OCI-LY7 (cell line): ENCODE results near the gene EPHB1. TPM values are rescaled to one million over a fixed set of nuclear protein-coding genes. Genes with fewer than 3 reads are reported as not detected.

Experiments used
- BruUV-seq: library from RNA; stranded (reverse); fragments of 400-500 nt; replicated peaks from 2 replicates; lab custom pipeline; 2021; lab: Mats Ljungman, UMichigan
- CTCF ChIA-PET: fragments of 300-600 bp; sonication (Branson Sonifier 250); formaldehyde crosslinking; loops from one replicate; lab custom pipeline; 2022; ENCODE audit warnings: antibody characterized with exemption; ENCODE audit not compliant: unreplicated experiment; lab: Charles Lee
- POLR2A ChIA-PET: fragments of 300-600 bp; sonication (Branson Sonifier 250); formaldehyde crosslinking; loops from one replicate; lab custom pipeline; 2022; ENCODE audit warnings: antibody characterized with exemption; lab: Charles Lee
- DNase-seq: peaks from one replicate; pipeline ENCODE4 v3.0.0-alpha.2; 2015; ENCODE audit warnings: low spot score
- H2AFZ ChIP-seq: fragments of 200-600 bp; sonication (generic), shearing (Covaris generic); 2 replicates; pipeline ENCODE4 v1.6.1; 2014; ENCODE audit warnings: mild to moderate bottlenecking, antibody characterized with exemption, low read length, moderate library complexity
- H3K27ac ChIP-seq: fragments of 200-600 bp; sonication (generic); 2 replicates; pipeline ENCODE4 v1.5.1; 2014; ENCODE audit warnings: mixed run types, low read depth, mild to moderate bottlenecking, moderate library complexity, low read length, inconsistent platforms; ENCODE audit not compliant: poor library complexity, severe bottlenecking
- H3K36me3 ChIP-seq: fragments of 200-600 bp; sonication (generic); 2 replicates; pipeline ENCODE4 v1.6.1; 2014; ENCODE audit warnings: mild to moderate bottlenecking, antibody characterized with exemption, low read length, moderate library complexity, mixed read lengths; ENCODE audit not compliant: insufficient read depth
- H3K4me1 ChIP-seq: fragments of 200-600 bp; sonication (generic); 2 replicates; pipeline ENCODE4 v1.5.1; 2014; ENCODE audit warnings: mild to moderate bottlenecking, low read length; ENCODE audit not compliant: insufficient read depth, poor library complexity, severe bottlenecking
- H3K4me2 ChIP-seq: fragments of 200-600 bp; sonication (generic); 2 replicates; pipeline ENCODE4 v1.6.1; 2014; ENCODE audit warnings: mild to moderate bottlenecking, low read length
- H3K4me3 ChIP-seq: fragments of 200-600 bp; sonication (generic); 2 replicates; pipeline ENCODE4 v1.5.1; 2014; ENCODE audit warnings: mild to moderate bottlenecking, low read depth, low read length; ENCODE audit not compliant: poor library complexity, severe bottlenecking
- H3K79me2 ChIP-seq: fragments of 200-600 bp; sonication (generic); 2 replicates; pipeline ENCODE4 v1.6.1; 2016; ENCODE audit warnings: low read depth, mild to moderate bottlenecking, low read length, moderate library complexity, mixed read lengths; ENCODE audit not compliant: insufficient read depth
- H3K9me2 ChIP-seq: fragments of 200-600 bp; sonication (generic); 2 replicates; pipeline ENCODE4 v1.6.1; 2016; ENCODE audit warnings: mild to moderate bottlenecking, low read length, mixed read lengths; ENCODE audit not compliant: insufficient read depth
- H3K9me3 ChIP-seq: fragments of 200-600 bp; sonication (generic); 2 replicates; pipeline ENCODE4 v1.6.1; 2014; ENCODE audit warnings: mild to moderate bottlenecking, mixed run types, low read length, mixed read lengths
- H4K20me1 ChIP-seq: fragments of 200-600 bp; sonication (generic); 2 replicates; pipeline ENCODE4 v1.6.1; 2014; ENCODE audit warnings: mild to moderate bottlenecking, antibody characterized with exemption, low read length, moderate library complexity, mixed read lengths; ENCODE audit not compliant: insufficient read depth
- EZH2phosphoT487 ChIP-seq: fragments of 200-600 bp; sonication (generic); IDR thresholded peaks from 2 replicates; pipeline ENCODE4 v1.6.1; 2018; ENCODE audit warnings: low read depth, borderline replicate concordance, mild to moderate bottlenecking, mixed run types, antibody characterized with exemption, low read length, moderate library complexity, mixed read lengths
- intact Hi-C: fragments of 100-400 bp; cut with micrococcal nuclease; formaldehyde crosslinking; loops from one replicate; pipeline ENCODE4 v1.10.0; 2022; ENCODE audit not compliant: unreplicated experiment
- total RNA-seq, 2 experiments: library from RNA; depleted of rRNA in 1 of 2; stranded (reverse); fragments of >200 nt in 1 of 2; shearing (Covaris generic) in 1 of 2; gene quantifications; 2 replicates each; pipeline ENCODE4 v1.2.3, GENCODE V29; 2014 to 2022
- TF ChIP-seq, protein P1 (sequence below): fragments of 200-600 bp; sonication (generic); conservative IDR thresholded peaks from 2 replicates; pipeline ENCODE4 v1.5.1; 2014; ENCODE audit warnings: mild to moderate bottlenecking, antibody characterized with exemption, low read length, moderate library complexity, mixed read lengths

The EPHB1 gene
- total RNA-seq, 2 experiments from 2014 or later = 0.54 to 1.3 TPM

DNA sequence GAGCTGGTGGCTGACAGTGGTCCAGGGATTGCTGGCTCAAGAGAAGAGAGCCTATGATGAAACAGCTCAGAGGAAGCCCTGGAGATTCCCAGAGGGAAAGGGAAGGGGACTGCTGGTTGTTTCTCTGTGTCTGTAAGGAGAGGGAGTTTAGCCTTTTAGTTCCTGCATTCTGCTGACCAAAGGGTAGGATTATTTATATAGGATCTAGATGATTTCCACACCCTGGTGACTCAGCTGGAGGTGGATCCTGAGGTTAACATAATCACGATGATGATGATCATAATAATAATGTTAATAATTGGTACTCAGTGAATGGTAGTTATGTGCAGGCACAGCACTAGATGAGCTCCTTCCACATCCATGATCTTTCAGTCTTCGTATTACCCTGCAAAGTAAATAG is 144.9 kb downstream of the EPHB1 start:
- Histone ChIP-seq H3K79me2 (no peaks in the 10 kb centered on the region), H3K36me3 (no peaks in the 10 kb centered on the region), H2AFZ (no peak overlapping the region), H3K4me2 (no peak overlapping the region), H3K4me3 (no peak overlapping the region), H3K4me1 (no peaks in the 10 kb centered on the region), H4K20me1 (no peaks in the 10 kb centered on the region), H3K9me3 (no peaks in the 10 kb centered on the region), H3K9me2 (no peaks in the 10 kb centered on the region), H3K27ac (no peak overlapping the region)
- CTCF ChIA-PET = interaction anchor here (0.7 kb wide), 1 partner anchor 11 kb away, joined by 4 read pairs; no protein-coding TSS in a partner anchor
- BruUV-seq = no TSS peak
- intact Hi-C loops = no loop called here
- DNase-seq = no peak
- TF ChIP-seq, protein P1, sequence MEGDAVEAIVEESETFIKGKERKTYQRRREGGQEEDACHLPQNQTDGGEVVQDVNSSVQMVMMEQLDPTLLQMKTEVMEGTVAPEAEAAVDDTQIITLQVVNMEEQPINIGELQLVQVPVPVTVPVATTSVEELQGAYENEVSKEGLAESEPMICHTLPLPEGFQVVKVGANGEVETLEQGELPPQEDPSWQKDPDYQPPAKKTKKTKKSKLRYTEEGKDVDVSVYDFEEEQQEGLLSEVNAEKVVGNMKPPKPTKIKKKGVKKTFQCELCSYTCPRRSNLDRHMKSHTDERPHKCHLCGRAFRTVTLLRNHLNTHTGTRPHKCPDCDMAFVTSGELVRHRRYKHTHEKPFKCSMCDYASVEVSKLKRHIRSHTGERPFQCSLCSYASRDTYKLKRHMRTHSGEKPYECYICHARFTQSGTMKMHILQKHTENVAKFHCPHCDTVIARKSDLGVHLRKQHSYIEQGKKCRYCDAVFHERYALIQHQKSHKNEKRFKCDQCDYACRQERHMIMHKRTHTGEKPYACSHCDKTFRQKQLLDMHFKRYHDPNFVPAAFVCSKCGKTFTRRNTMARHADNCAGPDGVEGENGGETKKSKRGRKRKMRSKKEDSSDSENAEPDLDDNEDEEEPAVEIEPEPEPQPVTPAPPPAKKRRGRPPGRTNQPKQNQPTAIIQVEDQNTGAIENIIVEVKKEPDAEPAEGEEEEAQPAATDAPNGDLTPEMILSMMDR = no peak
- TF ChIP-seq EZH2phosphoT487 = no peak
- POLR2A ChIA-PET = interaction anchor here (0.5 to 0.7 kb wide), 2 partner anchors 15 to 43 kb away, joined by 3 read pairs; no protein-coding TSS in a partner anchor

- no peaks in the 10 kb centered on the region for H3K9me3 ChIP-seq
- intact Hi-C loops = no loop called here
- H3K36me3 ChIP-seq = no peaks in the 10 kb centered on the region
- H3K27ac ChIP-seq = no peak overlapping the region
- TF ChIP-seq, protein P1 = no peak
- TF ChIP-seq EZH2phosphoT487 = no peak
- H2AFZ ChIP-seq = no peak overlapping the region
- H3K4me2 ChIP-seq = no peak overlapping the region
- no TSS peak for BruUV-seq
- CTCF ChIA-PET = no interaction called here
- no peaks in the 10 kb centered on the region for H3K9me2 ChIP-seq
- H3K79me2 ChIP-seq = no peaks in the 10 kb centered on the region
- DNase-seq = no peak
- POLR2A ChIA-PET = no interaction called here
- H3K4me1 ChIP-seq = no peaks in the 10 kb centered on the region
- H3K4me3 ChIP-seq = no peak overlapping the region
- H4K20me1 ChIP-seq = no peaks in the 10 kb centered on the region
Measured at GRCh38 chr3:134941820-134942219, 146.8 kb downstream of the EPHB1 start.

- ChIA-PET POLR2A (no interaction called here), CTCF (interaction anchor here (0.5 kb wide), 1 partner anchor 110 kb away, joined by 3 read pairs; no protein-coding TSS in a partner anchor)
- no TSS peak for BruUV-seq
- TF ChIP-seq EZH2phosphoT487 = no peak
- TF ChIP-seq, protein P1 = no peak
- Histone ChIP-seq H3K4me1 (no peaks in the 10 kb centered on the region), H3K36me3 (no peaks in the 10 kb centered on the region), H4K20me1 (no peaks in the 10 kb centered on the region), H3K9me2 (no peaks in the 10 kb centered on the region), H3K4me2 (no peak overlapping the region), H3K79me2 (no peaks in the 10 kb centered on the region), H2AFZ (no peak overlapping the region), H3K4me3 (no peak overlapping the region), H3K9me3 (no peaks in the 10 kb centered on the region), H3K27ac (no peak overlapping the region)
- intact Hi-C loops = no loop called here
- no peak for DNase-seq
Measured at GRCh38 chr3:134944429-134944828, 149.4 kb downstream of the EPHB1 start.
